Parathyroid adenoma (tissue), 2 donors: ENCODE measurements around the gene SEMA6B.

Source experiments
- H2AFZ ChIP-seq: fragments of 300-600 bp; sonication (generic); one replicate; pipeline ENCODE4 v1.7.0; 2017; ENCODE audit warnings: antibody characterized with exemption, mild to moderate bottlenecking
- H3K27ac ChIP-seq: fragments of 300-600 bp; sonication (generic); one replicate; pipeline ENCODE4 v1.7.0; 2017
- H3K27me3 ChIP-seq: fragments of 300-600 bp; sonication (generic); one replicate; pipeline ENCODE4 v1.7.0; 2017; ENCODE audit warnings: low read length; ENCODE audit not compliant: control insufficient read depth, insufficient read depth
- H3K36me3 ChIP-seq: fragments of 300-600 bp; sonication (generic); one replicate; pipeline ENCODE4 v1.7.0; 2017; ENCODE audit warnings: low read length; ENCODE audit not compliant: control insufficient read depth, insufficient read depth
- H3K4me1 ChIP-seq: fragments of 300-600 bp; sonication (generic); one replicate; pipeline ENCODE4 v1.7.0; 2017; ENCODE audit warnings: control low read depth
- H3K4me2 ChIP-seq: fragments of 300-600 bp; sonication (generic); one replicate; pipeline ENCODE4 v1.7.0; 2017; ENCODE audit warnings: low read length
- H3K4me3 ChIP-seq: fragments of 300-600 bp; sonication (generic); one replicate; pipeline ENCODE4 v1.7.0; 2017; ENCODE audit warnings: low read depth, low read length
- H3K79me2 ChIP-seq: fragments of 300-600 bp; sonication (generic); one replicate; pipeline ENCODE4 v1.7.0; 2017; ENCODE audit warnings: control low read depth
- H3K9ac ChIP-seq: fragments of 300-600 bp; sonication (generic); one replicate; pipeline ENCODE4 v1.7.0; 2017; ENCODE audit warnings: mild to moderate bottlenecking
- H3K9me3 ChIP-seq: fragments of 300-600 bp; sonication (generic); one replicate; pipeline ENCODE4 v1.7.0; 2017; ENCODE audit warnings: low read length; ENCODE audit not compliant: control insufficient read depth
- CTCF ChIP-seq: fragments of 300-600 bp; sonication (generic); IDR thresholded peaks from one replicate; pipeline ENCODE4 v1.7.0; 2017; ENCODE audit warnings: antibody characterized with exemption, mild to moderate bottlenecking
- donor health status: primary hyperparathyroidism.

The SEMA6B gene

DNA sequence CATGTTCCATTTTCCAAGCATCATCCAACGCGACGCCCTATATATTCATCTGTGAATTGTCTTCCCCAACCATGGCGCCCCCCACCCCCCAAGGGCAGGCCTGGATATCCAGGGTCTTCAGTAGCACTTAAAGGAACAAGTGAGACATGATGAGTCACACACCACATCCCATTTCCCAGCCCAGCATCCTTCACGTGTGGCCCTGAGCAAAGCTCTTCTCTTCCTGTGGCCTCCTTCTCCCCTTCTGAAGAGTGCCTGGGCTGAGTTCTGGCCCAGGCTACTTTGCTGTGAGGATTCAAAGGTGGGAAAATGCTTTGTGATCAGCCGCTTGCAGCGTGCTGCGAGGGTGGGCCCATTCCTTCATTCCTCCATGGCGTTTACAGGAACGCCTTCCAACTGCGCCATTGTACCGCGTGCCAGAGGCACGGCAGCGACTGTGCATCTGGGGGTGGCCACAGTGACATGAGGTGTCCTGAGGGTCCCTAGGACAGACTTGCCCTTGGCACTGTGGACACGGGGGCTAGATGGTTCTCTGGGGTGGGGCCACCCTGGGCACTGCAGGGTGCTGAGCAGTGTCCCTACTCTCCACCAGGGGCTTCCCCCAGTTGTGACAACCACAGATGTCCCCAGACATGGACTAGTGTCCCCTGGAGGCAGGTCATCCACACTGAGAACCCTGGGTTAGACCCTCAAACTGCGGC is 52.9 kb downstream of the SEMA6B start:
- no peak overlapping the region for H3K4me2 ChIP-seq
- no peaks in the 10 kb centered on the region for H3K36me3 ChIP-seq
- H3K27ac ChIP-seq = no peak overlapping the region
- TF ChIP-seq CTCF = no peak
- H3K9me3 ChIP-seq = no peaks in the 10 kb centered on the region
- H3K4me3 ChIP-seq = no peak overlapping the region
- no peak overlapping the region for H2AFZ ChIP-seq
- H3K9ac ChIP-seq = no peak overlapping the region
- H3K4me1 ChIP-seq = no peaks in the 10 kb centered on the region
- no peaks in the 10 kb centered on the region for H3K79me2 ChIP-seq
- no peaks in the 10 kb centered on the region for H3K27me3 ChIP-seq

- Histone ChIP-seq H3K4me2 (no peak overlapping the region), H3K79me2 (no peaks in the 10 kb centered on the region), H3K27ac (no peak overlapping the region), H3K9me3 (no peaks in the 10 kb centered on the region), H3K36me3 (no peaks in the 10 kb centered on the region), H3K4me1 (no peaks in the 10 kb centered on the region), H3K4me3 (no peak overlapping the region), H3K27me3 (no peaks in the 10 kb centered on the region), H2AFZ (no peak overlapping the region), H3K9ac (no peak overlapping the region)
- TF ChIP-seq CTCF = no peak
Measured at GRCh38 chr19:4505570-4506448, 53.7 kb downstream of the SEMA6B start.

DNA sequence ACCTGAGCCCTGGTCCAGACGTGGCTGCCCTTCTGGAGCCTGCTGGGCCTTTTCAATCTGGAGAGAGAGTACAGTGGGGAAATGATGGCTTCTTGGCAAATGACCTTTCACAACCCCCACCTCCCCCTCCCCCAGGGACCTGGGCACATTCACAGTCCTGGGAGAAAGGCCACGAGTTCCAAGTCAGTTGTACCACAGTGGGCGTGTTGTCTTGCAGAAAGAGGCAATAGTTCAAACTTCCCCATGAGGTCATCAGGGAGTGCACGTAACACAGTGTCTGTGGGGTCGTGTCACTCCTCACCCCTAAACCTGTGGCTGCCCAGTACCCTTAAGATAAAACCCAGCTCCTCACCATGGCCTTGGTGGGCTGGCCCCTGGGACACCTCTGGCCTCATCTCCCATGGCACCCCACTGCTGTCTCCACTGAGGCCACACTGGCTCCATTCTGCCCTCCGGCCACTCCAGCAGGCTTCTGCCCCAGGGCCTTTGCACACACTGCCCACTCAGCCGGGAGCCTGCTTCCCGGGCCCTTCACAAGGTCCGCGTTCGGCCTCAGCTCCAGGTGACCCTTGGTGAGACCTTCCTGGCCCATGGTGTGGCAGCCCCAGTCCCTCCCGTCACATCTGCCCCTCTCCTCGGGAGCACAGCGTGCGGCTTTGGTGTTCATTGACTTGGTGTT is 54.5 kb downstream of the SEMA6B start:
- no peak for TF ChIP-seq CTCF
- H3K4me2 ChIP-seq = no peak overlapping the region
- H2AFZ ChIP-seq = no peak overlapping the region
- H3K36me3 ChIP-seq = no peaks in the 10 kb centered on the region
- no peak overlapping the region for H3K4me3 ChIP-seq
- H3K4me1 ChIP-seq = no peaks in the 10 kb centered on the region
- H3K9ac ChIP-seq = no peak overlapping the region
- no peak overlapping the region for H3K27ac ChIP-seq
- no peaks in the 10 kb centered on the region for H3K27me3 ChIP-seq
- no peaks in the 10 kb centered on the region for H3K79me2 ChIP-seq
- no peaks in the 10 kb centered on the region for H3K9me3 ChIP-seq

DNA sequence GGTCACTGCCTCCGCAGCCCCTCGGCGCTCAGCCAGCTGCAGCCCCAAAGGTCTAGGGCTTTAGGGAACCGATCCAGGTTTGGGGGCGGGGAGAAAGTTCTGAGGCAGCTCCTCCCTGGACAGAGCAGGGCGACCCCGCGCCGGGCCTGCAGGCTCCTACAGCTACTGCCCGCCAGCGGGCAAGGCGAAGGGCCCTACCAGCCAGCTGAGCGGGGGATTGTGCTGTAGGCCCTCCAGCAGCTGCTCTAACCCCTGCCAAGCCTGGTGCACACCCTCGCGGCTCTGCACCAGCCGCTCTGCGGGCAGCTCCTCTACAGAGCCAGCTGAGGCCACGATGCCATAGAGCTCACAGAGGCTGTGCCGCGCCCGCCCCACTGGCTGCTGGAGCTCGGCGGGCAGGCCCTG is 55.2 kb downstream of the SEMA6B start:
- H2AFZ ChIP-seq = no peak overlapping the region
- no peak overlapping the region for H3K4me3 ChIP-seq
- H3K9ac ChIP-seq = no peak overlapping the region
- H3K36me3 ChIP-seq = no peaks in the 10 kb centered on the region
- H3K27me3 ChIP-seq = no peaks in the 10 kb centered on the region
- H3K27ac ChIP-seq = no peak overlapping the region
- H3K9me3 ChIP-seq = no peaks in the 10 kb centered on the region
- TF ChIP-seq CTCF = no peak
- H3K4me2 ChIP-seq = no peak overlapping the region
- H3K4me1 ChIP-seq = no peaks in the 10 kb centered on the region
- H3K79me2 ChIP-seq = no peaks in the 10 kb centered on the region
